GM19099 (cell line): ENCODE measurements around the gene PACS1.

Experiments used
- POLR2A ChIP-seq: IDR thresholded peaks from 3 replicates; pipeline ENCODE4 v1.6.1; 2011; ENCODE audit warnings: low read depth; ENCODE audit not compliant: insufficient read length; ENCODE audit errors: extremely low read depth

The PACS1 gene

DNA sequence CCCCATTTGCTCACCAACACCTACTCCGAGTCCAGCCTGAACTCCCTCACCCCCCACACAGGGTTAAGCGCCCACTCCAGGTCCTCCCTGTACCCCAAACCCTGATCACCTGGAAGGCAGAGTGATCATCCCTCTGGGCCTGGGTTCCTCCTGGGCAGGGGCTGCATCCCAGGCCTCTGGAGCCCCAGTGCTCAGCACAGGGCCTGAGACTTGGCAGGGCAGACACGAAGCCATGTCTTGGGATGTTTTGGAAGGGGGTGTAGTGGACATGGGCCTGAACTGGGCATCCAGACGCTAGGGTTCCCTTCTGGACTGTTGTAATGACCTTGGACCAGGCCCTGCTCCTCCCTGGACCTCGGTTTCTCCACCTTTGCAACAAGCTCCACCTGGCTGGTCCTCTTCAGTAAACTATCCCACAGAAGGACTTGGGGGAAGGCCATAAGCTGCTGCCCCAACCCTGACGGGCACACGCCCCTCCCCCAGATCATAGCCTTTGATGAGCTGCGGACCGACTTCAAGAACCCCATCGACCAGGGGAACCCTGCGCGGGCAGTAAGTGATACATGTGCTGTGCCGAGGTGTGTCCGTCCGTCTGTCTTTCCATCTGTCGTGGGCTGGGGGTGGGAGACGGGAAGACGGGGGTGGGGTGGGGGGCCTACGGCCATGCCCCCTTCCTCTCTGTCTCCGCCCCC lies 211.8 kb downstream of the PACS1 start:
- no peak for TF ChIP-seq POLR2A

DNA sequence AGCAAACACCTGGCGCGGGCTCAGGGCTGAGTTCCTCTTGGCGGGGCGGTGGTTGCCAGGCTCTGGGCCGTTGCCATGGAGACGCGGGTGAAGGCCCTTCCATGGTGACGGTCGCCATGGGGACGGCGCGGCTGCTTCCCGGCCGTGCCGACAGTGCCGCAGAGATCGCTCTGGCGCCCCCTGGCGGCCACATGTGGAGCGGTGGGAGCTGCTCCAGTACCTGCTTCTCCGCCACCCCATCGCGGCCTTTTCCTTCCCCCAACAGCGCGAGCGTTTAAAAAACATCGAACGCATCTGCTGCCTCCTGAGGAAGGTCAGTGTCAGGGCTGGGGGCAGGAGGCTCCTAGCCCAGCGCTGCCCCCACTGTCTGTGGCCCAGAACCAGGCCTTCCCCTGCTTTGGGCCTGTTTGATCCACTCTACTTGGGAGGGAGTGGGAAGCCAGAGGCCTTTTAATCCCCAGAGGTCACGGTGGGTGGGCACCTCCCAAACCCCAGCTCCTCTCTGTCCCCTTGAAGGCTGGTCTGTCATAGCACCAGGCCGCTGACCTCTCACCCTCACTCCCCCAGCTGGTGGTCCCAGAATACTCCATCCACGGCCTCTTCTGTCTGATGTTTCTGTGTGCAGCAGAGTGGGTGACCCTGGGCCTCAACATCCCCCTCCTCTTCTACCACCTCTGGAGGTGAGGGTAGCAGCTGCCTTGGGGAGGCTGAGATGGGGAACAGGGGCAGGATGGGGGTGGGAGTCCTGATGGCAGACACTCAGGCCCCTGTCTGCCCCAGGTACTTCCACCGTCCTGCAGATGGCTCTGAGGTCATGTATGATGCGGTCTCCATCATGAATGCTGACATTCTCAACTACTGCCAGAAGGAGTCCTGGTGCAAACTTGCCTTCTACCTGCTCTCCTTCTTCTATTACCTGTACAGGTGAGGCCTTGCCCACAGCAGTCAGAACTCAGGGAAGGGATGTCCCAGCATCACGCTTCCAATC lies 212.7 kb downstream of the PACS1 start:
- TF ChIP-seq POLR2A, result no peak

DNA sequence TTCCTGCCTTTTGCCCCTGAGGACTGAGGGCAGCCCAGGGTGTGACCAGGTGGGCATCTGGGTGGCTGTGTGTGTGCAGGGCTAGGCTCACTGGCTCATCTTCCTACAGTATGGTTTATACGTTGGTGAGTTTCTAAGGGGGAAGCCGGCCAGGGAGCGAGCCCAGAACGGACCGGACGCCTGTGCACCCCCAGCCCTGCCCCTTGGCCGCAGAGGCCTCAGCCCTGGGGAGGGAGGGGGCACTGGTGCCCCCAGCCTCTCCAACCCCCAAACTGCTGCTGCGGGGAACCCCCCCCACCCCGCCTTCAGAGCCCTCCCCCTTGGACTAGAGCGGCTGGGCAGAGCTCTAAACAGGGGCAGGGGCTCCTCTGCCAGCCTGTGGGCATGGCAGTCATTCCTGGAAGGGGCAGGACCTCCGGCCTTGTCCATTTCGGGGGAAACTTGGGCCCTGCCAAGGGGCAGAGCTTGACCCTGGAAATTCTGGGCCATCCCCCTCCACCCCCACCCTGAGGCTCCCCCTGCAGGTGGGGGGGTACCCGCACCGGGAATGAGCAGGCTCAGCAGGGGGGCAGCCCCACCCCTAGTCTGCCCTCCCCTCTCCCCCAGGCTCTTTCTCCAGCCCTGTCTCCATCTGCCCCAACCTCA lies 213.5 kb downstream of the PACS1 start:
- TF ChIP-seq POLR2A, result no peak

DNA sequence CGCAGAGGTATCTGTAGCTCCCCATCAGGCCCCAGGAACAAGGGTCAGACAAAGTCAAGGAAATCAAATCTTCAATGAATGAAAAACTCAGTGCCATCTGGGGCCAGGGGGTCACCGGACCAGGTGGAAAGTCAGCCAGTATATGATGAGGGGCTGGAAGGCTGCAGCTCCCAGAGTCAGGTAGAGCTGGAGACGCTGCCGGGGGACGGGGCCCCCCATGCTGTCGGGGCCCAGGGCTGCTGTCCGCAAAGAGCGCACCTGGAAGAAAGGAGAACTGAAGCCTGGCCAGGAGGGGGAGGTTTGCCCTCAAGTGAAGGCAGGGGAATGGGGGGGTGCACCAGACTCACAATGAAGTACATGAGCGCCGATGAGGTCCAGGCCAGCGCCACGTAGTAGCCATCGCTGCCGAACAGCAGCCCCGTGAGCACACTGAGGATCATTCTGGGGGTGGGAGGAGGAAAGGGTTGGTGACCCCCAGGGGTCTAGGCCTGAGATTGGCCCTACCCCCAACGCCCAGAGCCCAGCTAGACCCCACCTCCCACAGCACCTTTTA lies 214.5 kb downstream of the PACS1 start:
- no peak for TF ChIP-seq POLR2A

DNA sequence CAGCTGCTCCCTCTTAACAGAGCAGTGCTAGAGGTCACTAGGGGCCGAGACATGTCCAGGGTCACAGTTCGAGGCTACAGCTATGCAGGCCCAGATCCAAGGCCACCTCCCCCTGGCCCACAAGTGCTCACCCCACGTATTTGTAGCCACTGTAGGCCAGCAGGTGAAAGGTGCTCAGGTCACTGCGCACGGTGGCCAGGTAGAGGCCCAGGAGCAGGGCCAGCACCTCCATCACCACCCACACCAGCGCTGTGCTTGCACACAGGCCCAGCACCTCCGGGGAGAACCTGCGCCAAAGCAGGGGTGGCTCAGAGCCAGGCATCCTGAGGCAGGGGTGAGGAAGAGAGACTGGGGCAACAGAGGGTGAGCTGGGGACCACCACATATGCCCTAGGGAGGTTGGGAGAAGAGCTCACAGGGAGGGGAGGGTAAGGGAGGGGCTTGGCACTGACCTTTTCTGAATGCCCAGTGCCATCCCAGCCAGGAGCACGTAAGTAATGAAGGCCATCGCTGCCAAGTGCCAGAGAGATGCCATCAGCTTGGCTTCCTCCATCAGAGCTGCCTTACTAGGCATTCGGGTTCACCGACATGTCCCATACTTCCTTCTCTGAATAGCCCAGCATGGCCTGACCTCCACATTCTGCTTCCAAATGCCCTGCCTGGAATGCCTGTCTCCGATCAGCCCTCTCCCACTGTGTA lies 215.3 kb downstream of the PACS1 start:
- TF ChIP-seq POLR2A, result no peak

DNA sequence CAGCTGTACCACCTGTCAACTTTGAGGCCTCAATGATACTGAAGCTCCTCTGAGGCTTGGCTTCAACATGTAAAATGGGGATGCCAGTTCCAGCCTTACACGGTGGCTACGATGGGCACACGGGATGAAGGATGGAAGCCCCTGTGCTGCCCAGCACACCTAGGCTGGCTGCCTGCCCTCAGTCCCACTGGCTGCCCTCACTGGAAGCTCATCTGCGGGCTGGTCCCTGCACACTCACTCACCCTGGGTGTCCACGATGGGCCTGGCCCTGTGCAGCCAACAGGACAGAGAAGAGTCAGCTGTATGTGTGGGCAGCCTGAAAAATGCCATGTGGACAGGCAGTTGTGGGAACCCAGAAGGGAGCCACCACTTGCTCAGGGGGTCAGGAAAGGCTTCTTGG lies 216.6 kb downstream of the PACS1 start:
- TF ChIP-seq POLR2A, result no peak

DNA sequence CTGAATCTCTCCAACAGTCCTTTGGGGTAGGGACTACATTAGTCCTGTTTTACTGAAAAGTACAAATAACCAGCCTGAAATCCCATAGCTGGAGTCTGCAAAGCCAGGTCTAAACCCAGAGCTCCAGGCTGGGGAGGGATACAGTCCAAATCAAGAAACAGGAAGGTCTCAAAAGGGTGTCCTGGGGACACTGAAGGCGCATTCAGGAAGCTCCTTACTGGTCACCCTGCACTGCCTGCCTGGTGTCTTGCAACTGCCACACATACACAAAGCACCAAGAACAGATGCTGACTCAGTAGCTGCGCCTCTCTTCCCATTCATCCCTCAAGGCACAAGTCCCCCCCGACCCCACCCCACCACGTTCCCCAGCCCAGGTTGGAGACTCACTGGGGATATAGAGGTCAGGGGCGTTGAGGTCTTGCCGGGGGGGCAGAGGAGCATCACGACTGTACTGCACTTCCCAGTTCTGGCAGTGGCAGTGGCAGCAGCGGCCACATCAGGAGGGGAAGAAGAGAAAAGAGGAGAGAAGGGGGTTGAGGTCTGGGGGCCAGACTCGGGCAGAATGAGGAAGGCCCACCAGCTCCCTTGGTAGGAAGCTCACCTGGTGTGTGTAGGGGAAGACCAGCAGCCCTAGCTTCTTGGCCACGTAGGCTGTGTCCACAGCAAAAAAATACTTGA lies 217.3 kb downstream of the PACS1 start:
- no peak for TF ChIP-seq POLR2A

DNA sequence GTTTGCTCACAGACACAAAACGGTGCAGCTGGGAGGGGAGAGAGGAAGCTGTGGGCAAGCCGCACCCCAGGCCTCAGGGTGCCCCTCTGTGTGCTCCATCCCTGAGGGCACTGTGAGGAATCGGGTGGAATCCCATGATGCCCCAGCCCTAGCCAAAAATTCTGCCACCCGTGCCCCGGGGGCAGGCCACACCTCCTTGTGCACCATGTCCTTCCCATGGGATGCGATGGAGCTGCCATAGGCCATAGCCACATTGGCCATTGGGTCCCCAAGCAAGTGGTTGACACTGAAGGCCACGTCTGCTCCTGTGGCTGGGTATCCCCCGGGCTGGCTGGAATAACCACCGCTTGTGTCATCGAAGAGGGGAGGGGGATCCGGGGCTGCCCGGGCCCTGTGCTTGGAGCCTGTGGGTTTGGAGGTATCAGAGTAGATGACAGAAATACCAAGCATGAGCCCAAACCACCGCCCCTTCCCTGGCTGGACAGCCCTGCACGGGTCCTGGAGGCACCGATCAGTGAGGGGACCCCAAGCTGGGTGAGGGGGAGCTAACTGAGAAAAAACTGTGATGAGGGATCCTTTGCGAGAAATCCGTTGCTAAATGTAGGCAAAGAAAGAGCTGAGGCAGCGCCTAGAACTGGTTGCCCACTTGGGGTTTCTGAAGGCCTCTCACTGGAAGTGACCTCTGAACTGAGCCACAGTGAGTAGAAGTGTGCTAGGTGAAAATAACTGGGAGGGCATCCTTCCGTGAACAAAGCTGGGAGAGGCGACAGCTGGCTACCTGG lies 218.0 kb downstream of the PACS1 start:
- no peak for TF ChIP-seq POLR2A

DNA sequence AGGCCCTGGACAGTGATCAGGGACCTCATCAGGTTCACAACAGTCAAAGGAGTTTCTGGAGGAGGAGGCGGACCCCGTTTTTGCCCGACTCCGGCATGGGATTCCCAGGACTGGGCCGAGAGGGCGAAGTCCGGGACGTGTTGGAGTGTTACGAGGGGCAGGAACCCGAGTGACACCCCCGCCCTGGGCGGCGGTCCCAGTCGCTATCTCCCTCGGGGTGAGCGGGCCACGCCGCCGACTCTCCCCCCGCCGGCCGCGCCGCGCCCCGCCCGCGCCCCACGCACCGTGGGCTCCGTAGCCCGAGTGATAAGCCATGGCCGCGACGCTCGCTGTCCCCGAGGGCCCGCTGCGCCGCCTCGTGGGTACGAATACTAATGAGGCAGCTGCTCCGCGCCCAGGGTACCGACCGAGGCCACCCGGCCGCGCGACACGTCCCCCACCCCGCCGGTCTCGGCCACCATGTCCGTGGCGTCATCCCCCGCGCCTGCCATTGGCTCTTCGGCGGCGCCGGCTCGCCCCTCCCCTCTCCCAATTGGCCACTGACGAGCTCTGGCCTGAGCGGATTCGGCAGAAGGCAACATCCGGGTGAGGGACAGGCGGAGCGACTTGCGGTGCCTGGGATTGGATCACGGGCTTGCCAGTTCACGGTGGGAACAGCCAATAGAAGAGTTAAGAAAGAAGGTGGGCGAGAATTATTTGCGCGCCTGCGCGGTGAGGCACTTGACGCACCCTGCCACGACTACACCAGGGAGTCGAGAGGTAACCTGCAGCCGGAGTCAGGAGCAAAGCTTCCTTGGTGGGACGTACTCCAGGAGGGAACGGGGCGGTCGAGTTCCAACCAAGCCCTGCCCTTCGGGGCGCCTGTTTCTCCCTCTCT lies 218.8 kb downstream of the PACS1 start, which contains the start of gene YIF1A:
YIF1A (minus strand) TSS at position 473 of the 877 bp plus-strand sequence; CDS start at position 315, 158 bp downstream.
- peak; percentile 84 for TF ChIP-seq POLR2A

DNA sequence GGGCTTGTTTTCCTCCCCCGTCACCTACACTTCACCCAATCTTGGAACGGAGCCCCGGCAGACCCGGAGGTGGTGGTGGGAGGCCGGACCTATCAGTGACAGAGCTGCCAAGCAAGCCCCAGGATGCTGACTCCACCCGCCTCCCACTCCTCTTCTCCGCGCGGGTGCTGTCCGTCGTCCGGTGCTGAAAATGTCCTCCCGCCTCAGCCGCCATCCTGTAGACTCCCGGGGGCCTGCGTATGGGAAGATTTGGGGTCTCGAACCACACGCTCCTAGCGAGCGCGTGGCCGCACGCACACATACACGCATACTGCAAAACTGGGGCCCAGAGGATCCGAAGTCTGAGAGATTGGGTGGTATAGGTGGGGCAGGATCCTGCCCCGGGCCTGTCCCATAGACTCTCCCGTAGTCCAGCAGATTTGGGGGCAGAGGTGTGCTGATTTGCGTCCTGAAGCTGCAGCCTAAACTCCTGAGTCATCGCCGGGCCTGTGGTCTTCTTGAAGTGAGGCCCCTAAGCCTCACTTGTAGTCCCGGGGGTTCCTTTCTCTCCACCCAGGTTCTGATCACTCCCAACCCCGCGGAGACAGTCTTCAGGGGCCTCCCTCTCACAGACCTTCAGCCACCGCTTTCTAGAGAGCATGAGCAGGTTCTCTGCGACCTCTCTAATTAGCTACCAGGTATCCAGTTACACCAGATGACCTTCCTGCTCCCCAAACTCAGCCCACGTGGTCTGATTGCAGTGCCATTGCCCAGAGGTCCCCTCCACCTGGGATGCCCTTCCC lies 219.7 kb downstream of the PACS1 start:
- TF ChIP-seq POLR2A, result no peak

DNA sequence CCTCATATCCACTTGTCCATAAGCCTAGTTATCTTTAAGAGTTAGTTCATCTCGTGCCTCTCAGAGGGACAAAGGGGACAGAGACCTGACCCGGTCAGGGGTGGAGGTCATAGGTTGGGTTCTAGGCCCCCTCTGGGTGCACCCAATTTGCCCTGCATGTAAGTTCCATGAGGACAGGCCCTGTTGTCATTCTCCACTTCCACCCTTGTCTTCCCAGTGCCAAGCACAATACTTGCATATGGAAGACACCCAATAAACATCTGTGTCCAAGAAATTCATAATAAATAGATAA lies 220.2 kb downstream of the PACS1 start:
- TF ChIP-seq POLR2A, result no peak

DNA sequence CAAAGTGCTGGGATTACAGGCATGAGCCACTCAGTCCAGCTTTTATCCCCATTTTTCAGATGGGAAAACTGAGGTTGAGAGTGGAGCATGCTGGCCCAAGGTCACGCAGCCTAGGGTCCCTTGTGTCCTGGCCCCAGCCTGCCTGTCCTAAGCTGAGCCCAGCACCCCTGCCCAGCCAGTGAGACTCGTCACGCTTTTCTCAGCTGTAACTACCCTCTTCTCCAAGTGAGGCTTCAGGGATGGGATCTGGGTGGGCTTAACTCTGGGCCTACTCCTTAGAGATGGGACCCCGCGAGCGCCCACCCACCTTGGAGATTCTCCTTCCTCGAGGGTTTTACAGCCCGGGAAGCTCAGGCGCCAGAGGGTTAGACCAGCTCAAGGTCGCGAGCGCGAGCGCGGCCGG lies 221.2 kb downstream of the PACS1 start:
- TF ChIP-seq POLR2A, result no peak
